PC-9 (cell line): ENCODE data around the gene IDI2. TPM values are rescaled to one million over a fixed set of nuclear protein-coding genes. Genes with fewer than 3 reads are reported as not detected.
"Not testable (repeated sequence)": the region's sequence is repeated elsewhere in the genome, so short reads cannot be mapped to it uniquely, and the experiment has no call there.

Experiments
- BruUV-seq: library from RNA; stranded (reverse); fragments of 400-500 nt; replicated peaks from 2 replicates; lab custom pipeline; 2021; lab: Mats Ljungman, UMichigan
- CTCF ChIA-PET: fragments of 300-600 bp; sonication (Branson Sonifier 250); formaldehyde crosslinking; loops from one replicate; lab custom pipeline; 2022; ENCODE audit warnings: antibody characterized with exemption; lab: Charles Lee
- POLR2A ChIA-PET: fragments of 300-600 bp; sonication (Branson Sonifier 250); formaldehyde crosslinking; loops from one replicate; lab custom pipeline; 2022; ENCODE audit warnings: antibody characterized with exemption; ENCODE audit not compliant: unreplicated experiment; lab: Charles Lee
- DNase-seq, 2 experiments: peaks; one replicate each; pipeline versions ENCODE4 v3.0.0 to v3.0.0-alpha.2; 2015 to 2022; ENCODE audit warnings: mixed read lengths in 1 of 2
- H2AFZ ChIP-seq: fragments of 200-600 bp; sonication (generic); 2 replicates; pipeline ENCODE4 v1.8.1; 2017; ENCODE audit warnings: antibody characterized with exemption
- H3F3A ChIP-seq: fragments of 200-600 bp; sonication (generic); 2 replicates; pipeline ENCODE4 v1.8.1; 2017; ENCODE audit warnings: antibody characterized with exemption, mild to moderate bottlenecking, low read depth; ENCODE audit not compliant: insufficient read depth
- H3K27ac ChIP-seq: fragments of 200-600 bp; sonication (generic); 2 replicates; pipeline ENCODE4 v1.6.1; 2016; ENCODE audit warnings: mixed run types
- H3K27me3 ChIP-seq: fragments of 200-600 bp; sonication (generic); 2 replicates; pipeline ENCODE4 v1.6.1; 2016; ENCODE audit warnings: low read depth, mixed run types; ENCODE audit not compliant: insufficient read depth
- H3K36me3 ChIP-seq: fragments of 200-600 bp; sonication (generic); 2 replicates; pipeline ENCODE4 v1.6.1; 2016; ENCODE audit warnings: low read depth, mixed run types
- H3K4me1 ChIP-seq: fragments of 200-600 bp; sonication (generic); replicated peaks from 2 replicates; pipeline ENCODE4 v1.6.1; 2016; ENCODE audit warnings: mixed run types; ENCODE audit not compliant: insufficient read depth
- H3K4me2 ChIP-seq: fragments of 200-600 bp; sonication (generic); 2 replicates; pipeline ENCODE4 v1.6.1; 2017; ENCODE audit warnings: mixed run types
- H3K4me3 ChIP-seq: fragments of 200-600 bp; sonication (generic); 2 replicates; pipeline ENCODE4 v1.6.1; 2016; ENCODE audit warnings: mixed run types
- H3K79me2 ChIP-seq: fragments of 200-600 bp; sonication (generic); 2 replicates; pipeline ENCODE4 v1.6.1; 2017; ENCODE audit warnings: low read depth, mixed run types
- H3K9me2 ChIP-seq: fragments of 200-600 bp; sonication (generic); 2 replicates; pipeline ENCODE4 v1.8.1; 2017; ENCODE audit warnings: mild to moderate bottlenecking; ENCODE audit not compliant: insufficient read depth
- H3K9me3 ChIP-seq: fragments of 200-600 bp; sonication (generic); 2 replicates; pipeline ENCODE4 v1.8.1; 2016; ENCODE audit warnings: low read depth; ENCODE audit not compliant: insufficient read depth
- H4K20me1 ChIP-seq: fragments of 200-600 bp; sonication (generic); 2 replicates; pipeline ENCODE4 v1.8.1; 2017; ENCODE audit not compliant: insufficient read depth
- EZH2 ChIP-seq: fragments of 200-600 bp; sonication (generic); IDR thresholded peaks from 2 replicates; pipeline ENCODE4 v1.8.0; 2017; ENCODE audit warnings: antibody characterized with exemption, low read depth
- intact Hi-C: fragments of 100-400 bp; cut with micrococcal nuclease; formaldehyde crosslinking; loops from one replicate; pipeline ENCODE4 v1.10.0; 2022; ENCODE audit not compliant: unreplicated experiment
- total RNA-seq: library from RNA; stranded (reverse); gene quantifications from 2 replicates; pipeline ENCODE4 v1.2.3, GENCODE V29; 2021
- TF ChIP-seq, protein P1 (sequence below): fragments of 200-600 bp; sonication (generic); conservative IDR thresholded peaks from 2 replicates; pipeline ENCODE4 v1.6.1; 2017; ENCODE audit warnings: mixed run types, antibody characterized with exemption, mild to moderate bottlenecking, moderate library complexity

IDI2 gene
- total RNA-seq, 1 experiment from 2014 or later, result not detected

DNA sequence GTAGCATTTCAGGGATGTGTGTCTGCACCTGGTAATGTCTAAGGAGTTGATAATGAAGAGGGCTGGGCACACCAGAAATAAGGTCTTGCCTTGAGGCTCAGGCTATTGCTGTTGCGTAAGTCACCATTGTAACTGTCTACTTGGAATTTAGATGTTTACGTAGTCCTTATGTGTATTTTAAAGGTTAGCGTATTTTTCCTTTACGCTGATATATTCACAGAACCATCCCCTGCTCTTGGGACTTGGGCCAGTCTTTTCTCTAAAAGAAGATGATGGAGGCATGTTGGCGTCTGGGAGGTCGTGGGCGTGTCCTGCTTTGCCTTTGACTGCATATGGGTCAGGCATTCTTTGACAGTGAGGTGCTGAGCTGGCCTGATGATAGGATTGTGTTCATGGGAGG is 45.3 kb upstream of the IDI2 start:
- 0 out of 2 replicates have a peak, but pooled peaks cover 3% of the 10 kb centered on the region for H3K79me2 ChIP-seq
- no peak for DNase-seq
- no peaks in the 10 kb centered on the region for H3K36me3 ChIP-seq
- H3K4me3 ChIP-seq, result no peak overlapping the region
- CTCF ChIA-PET, result no interaction called here
- TF ChIP-seq, protein P1, sequence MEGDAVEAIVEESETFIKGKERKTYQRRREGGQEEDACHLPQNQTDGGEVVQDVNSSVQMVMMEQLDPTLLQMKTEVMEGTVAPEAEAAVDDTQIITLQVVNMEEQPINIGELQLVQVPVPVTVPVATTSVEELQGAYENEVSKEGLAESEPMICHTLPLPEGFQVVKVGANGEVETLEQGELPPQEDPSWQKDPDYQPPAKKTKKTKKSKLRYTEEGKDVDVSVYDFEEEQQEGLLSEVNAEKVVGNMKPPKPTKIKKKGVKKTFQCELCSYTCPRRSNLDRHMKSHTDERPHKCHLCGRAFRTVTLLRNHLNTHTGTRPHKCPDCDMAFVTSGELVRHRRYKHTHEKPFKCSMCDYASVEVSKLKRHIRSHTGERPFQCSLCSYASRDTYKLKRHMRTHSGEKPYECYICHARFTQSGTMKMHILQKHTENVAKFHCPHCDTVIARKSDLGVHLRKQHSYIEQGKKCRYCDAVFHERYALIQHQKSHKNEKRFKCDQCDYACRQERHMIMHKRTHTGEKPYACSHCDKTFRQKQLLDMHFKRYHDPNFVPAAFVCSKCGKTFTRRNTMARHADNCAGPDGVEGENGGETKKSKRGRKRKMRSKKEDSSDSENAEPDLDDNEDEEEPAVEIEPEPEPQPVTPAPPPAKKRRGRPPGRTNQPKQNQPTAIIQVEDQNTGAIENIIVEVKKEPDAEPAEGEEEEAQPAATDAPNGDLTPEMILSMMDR, result no peak
- TF ChIP-seq EZH2, result no peak
- POLR2A ChIA-PET, result no interaction called here
- H2AFZ ChIP-seq, result no peak overlapping the region
- H3K9me2 ChIP-seq, result no peaks in the 10 kb centered on the region
- H3K4me1 ChIP-seq, result no peaks in the 10 kb centered on the region
- no peak overlapping the region for H3K4me2 ChIP-seq
- no peak overlapping the region for H3K27ac ChIP-seq
- no TSS peak for BruUV-seq
- no peaks in the 10 kb centered on the region for H3F3A ChIP-seq
- no peaks in the 10 kb centered on the region for H3K27me3 ChIP-seq
- intact Hi-C loops, result no loop called here
- H4K20me1 ChIP-seq, result no peaks in the 10 kb centered on the region; the same call in 1 of the 2 replicates
- H3K9me3 ChIP-seq, result no peaks in the 10 kb centered on the region

DNA sequence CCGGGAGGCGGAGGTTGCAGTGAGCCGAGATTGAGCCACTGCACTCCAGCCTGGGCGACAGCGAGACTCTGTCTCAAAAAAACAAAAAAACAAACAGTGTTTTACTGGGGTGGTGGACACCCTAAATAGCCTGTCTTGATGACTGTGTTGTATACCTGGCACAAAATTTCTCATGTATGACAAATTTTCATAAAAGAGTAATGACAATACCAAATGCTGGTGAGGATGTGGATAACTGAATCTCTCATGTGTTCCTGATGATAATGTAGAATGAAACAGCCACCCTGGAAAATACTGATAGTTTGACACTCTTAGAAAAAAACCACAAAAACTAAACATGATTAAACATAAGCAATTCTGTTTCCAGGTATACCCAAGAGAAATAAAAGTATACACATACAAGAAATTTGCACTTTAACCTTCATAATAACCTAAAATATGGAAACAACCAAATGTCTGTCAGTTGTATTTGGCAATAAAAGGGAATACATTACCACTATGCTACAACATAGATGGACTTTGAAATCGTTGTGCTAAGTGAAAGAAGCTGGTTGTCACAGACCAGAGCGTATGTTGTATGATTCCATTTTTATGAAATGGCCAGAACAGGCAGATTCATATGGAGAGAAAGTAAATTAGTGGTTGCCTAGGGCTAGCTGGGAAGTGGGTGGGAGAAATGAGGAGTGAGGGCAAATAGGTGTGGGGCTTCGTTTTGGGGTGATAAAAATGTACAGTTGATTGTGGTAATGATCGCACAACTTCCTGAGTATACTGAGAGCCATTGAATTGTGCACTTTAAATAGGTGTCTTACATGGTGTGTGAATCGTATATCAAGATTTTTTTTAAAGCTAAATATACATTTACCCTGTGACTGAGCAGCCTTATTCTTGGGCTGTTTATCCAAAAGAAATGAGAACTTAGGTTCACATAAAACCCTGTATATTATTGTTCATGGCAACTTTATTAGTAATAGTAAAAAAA is 43.0 kb upstream of the IDI2 start:
- Histone ChIP-seq H3K4me1 (no peaks in the 10 kb centered on the region), H3K4me2 (no peak overlapping the region), H3K9me2 (no peaks in the 10 kb centered on the region), H3K27ac (no peak overlapping the region), H3K27me3 (no peaks in the 10 kb centered on the region), H4K20me1 (no peaks in the 10 kb centered on the region; the same call in 1 of the 2 replicates), H3K36me3 (no peaks in the 10 kb centered on the region), H3F3A (no peaks in the 10 kb centered on the region), H3K4me3 (no peak overlapping the region), H2AFZ (no peak overlapping the region), H3K79me2 (0 out of 2 replicates have a peak, but pooled peaks cover 3% of the 10 kb centered on the region), H3K9me3 (no peaks in the 10 kb centered on the region)
- TF ChIP-seq EZH2, result no peak
- TF ChIP-seq, protein P1, result no peak
- DNase-seq, result no peak
- intact Hi-C loops, result no loop called here
- CTCF ChIA-PET, result no interaction called here
- POLR2A ChIA-PET, result interaction anchor here (0.9 kb wide), 1 partner anchor 42 kb away, joined by 8 read pairs; no protein-coding TSS in a partner anchor
- BruUV-seq, result no TSS peak

DNA sequence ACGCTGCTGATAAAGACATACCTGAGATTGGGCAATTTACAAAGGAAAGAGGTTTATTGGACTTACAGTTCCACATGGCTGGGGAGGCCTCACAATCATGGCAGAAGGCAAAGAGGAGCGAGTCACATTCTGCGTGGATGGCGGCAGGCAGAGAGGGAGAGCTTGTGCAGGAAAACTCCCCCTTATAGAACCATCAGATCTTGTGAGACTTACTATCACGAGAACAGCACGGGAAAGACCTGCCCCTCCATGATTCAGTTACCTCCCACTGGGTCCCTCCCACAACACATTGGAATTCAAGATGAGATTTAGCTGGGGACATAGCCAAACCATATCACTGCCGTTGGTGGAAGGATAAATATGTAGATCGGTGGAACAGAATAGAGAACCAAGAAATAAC is 41.1 kb upstream of the IDI2 start:
- H4K20me1 ChIP-seq, H3K4me3 ChIP-seq, DNase-seq, H3K36me3 ChIP-seq, H3K27ac ChIP-seq, POLR2A ChIA-PET, H3K79me2 ChIP-seq, H3K4me1 ChIP-seq, H3K9me2 ChIP-seq, H2AFZ ChIP-seq, CTCF ChIA-PET, H3F3A ChIP-seq, BruUV-seq, H3K4me2 ChIP-seq, H3K9me3 ChIP-seq, intact Hi-C loops, H3K27me3 ChIP-seq: not testable (repeated sequence)
